Peyer's patch (tissue), 4 donors: Measurements from ENCODE around the gene IMMP2L. TPM values are rescaled to one million over a fixed set of nuclear protein-coding genes. Genes with fewer than 3 reads are reported as not detected.

ENCODE experiments used
- DNase-seq, 3 donors: peaks; one replicate each; pipeline ENCODE4 v3.0.0-alpha.2; 2017 to 2019
- H3K27ac ChIP-seq, 4 donors: fragments of 200-600 bp; sonication (generic); one replicate each; pipeline ENCODE4 v1.5.1; 2016 to 2019
- H3K27me3 ChIP-seq, 2 donors: fragments of 200-600 bp; sonication (generic); one replicate each; pipeline ENCODE4 v1.5.1; 2019
- H3K36me3 ChIP-seq, 3 donors: fragments of 200-600 bp; sonication (generic); one replicate each; pipeline ENCODE4 v1.5.1; 2016 to 2019
- H3K4me1 ChIP-seq, 4 donors: fragments of 200-600 bp; sonication (generic); one replicate each; pipeline ENCODE4 v1.5.1; 2016 to 2019
- H3K4me3 ChIP-seq, 4 donors: fragments of 200-600 bp; sonication (generic); 1 replicate in 3 of 4; 2 replicates in 1 of 4; pipeline ENCODE4 v1.5.1; 2016 to 2019; ENCODE audit warnings: mild to moderate bottlenecking in 1 of 4
- H3K9me3 ChIP-seq, 4 donors: fragments of 200-600 bp; sonication (generic); one replicate each; pipeline ENCODE4 v1.5.1; 2016 to 2019; ENCODE audit warnings: mild to moderate bottlenecking in 1 of 4
- CTCF ChIP-seq, 6 experiments: fragments of 450-650 bp in 4 of 6; fragments of 200-600 bp in 2 of 6; sonication (generic) in 1 of 6; IDR thresholded peaks; one replicate each; pipeline ENCODE4 v1.5.1; 2017 to 2019; ENCODE audit warnings: antibody characterized with exemption in 6 of 6, mild to moderate bottlenecking in 3 of 6, moderate library complexity in 1 of 6
- POLR2A ChIP-seq, 2 donors: fragments of 450-650 bp; IDR thresholded peaks; one replicate each; pipeline ENCODE4 v1.5.1; 2017; ENCODE audit warnings: antibody characterized with exemption in 2 of 2, mild to moderate bottlenecking in 2 of 2, moderate library complexity in 2 of 2
- total RNA-seq, 4 donors: library from RNA; depleted of rRNA; stranded (reverse); fragments of >200 nt; gene quantifications; one replicate each; pipeline ENCODE4 v1.1.0, GENCODE V29; 2016

The IMMP2L gene
- total RNA-seq, 4 donors from 2014 or later: 5.1 to 16.5 (median 10.9) TPM

- Histone ChIP-seq H3K9me3 (no peaks in the 10 kb centered on the region), H3K36me3 (no peaks in the 10 kb centered on the region), H3K4me1 (no peaks in the 10 kb centered on the region), H3K4me3 (no peak overlapping the region), H3K27me3 (no peaks in the 10 kb centered on the region), H3K27ac (no peak overlapping the region)
- DNase-seq: no peak
- no peak for TF ChIP-seq CTCF (IDR thresholded peaks at IDR 0.05)
- TF ChIP-seq POLR2A (IDR thresholded peaks at IDR 0.05): no peak
Observed at GRCh38 chr7:111112439-111112838, 449.9 kb downstream of the IMMP2L start.

GRCh38 chr7:111108496-111108895 is 453.8 kb downstream of the IMMP2L start:
- H3K9me3 ChIP-seq: no peaks in the 10 kb centered on the region
- no peak for DNase-seq
- no peaks in the 10 kb centered on the region for H3K4me1 ChIP-seq
- no peak overlapping the region for H3K4me3 ChIP-seq
- H3K36me3 ChIP-seq: no peaks in the 10 kb centered on the region
- TF ChIP-seq CTCF (IDR thresholded peaks at IDR 0.05): no peak
- no peak for TF ChIP-seq POLR2A (IDR thresholded peaks at IDR 0.05)
- H3K27ac ChIP-seq: no peak overlapping the region
- H3K27me3 ChIP-seq: no peaks in the 10 kb centered on the region

DNA sequence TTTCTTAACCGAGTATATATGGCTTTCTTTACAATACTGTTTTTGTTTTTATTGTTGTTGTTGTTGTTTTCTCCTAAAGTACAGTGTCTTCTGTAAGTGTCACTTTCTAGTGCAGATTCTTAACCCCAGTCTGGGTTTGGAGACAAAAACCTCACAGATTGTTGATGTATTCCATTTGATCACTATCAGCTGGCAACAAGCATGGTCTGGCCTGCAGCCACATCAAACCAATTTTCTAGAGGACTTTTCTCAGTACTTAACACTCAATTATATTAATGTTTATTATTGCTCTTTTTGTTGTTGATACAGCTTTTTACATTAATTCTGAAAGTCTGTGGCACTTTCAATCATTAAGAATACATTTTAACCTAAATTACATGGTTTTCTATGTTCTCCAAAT is 454.3 kb downstream of the IMMP2L start:
- Histone ChIP-seq H3K4me3 (no peak overlapping the region), H3K9me3 (no peaks in the 10 kb centered on the region), H3K27me3 (no peaks in the 10 kb centered on the region), H3K36me3 (no peaks in the 10 kb centered on the region), H3K27ac (no peak overlapping the region), H3K4me1 (no peaks in the 10 kb centered on the region)
- no peak for DNase-seq
- TF ChIP-seq CTCF (IDR thresholded peaks at IDR 0.05) (no peak), POLR2A (IDR thresholded peaks at IDR 0.05) (no peak)

- H3K36me3 ChIP-seq: no peaks in the 10 kb centered on the region
- H3K9me3 ChIP-seq: no peaks in the 10 kb centered on the region
- no peak overlapping the region for H3K4me3 ChIP-seq
- H3K27me3 ChIP-seq: no peaks in the 10 kb centered on the region
- no peak for TF ChIP-seq POLR2A (IDR thresholded peaks at IDR 0.05)
- no peak for TF ChIP-seq CTCF (IDR thresholded peaks at IDR 0.05)
- no peak overlapping the region for H3K27ac ChIP-seq
- H3K4me1 ChIP-seq: no peaks in the 10 kb centered on the region
- DNase-seq: no peak
Observed at GRCh38 chr7:111107579-111107978, 454.7 kb downstream of the IMMP2L start.

DNA sequence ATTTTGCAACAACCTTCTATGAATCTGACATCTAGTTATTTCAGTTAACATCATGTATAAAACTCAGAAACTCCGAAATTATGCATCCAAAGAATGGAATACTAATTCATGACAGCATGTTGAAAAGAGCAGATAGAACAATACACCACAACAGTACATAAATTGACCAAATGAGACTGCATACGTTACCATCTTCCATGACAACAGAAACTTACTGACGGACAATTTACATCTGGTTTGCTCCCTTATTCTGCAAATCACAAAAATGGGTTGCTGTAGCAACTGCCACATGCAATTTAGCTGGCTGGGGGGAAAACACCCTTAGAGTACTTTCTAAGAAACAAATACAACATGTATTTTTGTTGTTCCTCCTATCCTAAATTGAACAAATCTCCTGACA is 457.0 kb downstream of the IMMP2L start:
- no peak overlapping the region for H3K4me3 ChIP-seq
- H3K36me3 ChIP-seq: no peaks in the 10 kb centered on the region
- TF ChIP-seq CTCF (IDR thresholded peaks at IDR 0.05) (no peak), POLR2A (IDR thresholded peaks at IDR 0.05) (no peak)
- no peaks in the 10 kb centered on the region for H3K4me1 ChIP-seq
- no peak for DNase-seq
- H3K27ac ChIP-seq: no peak overlapping the region
- H3K9me3 ChIP-seq: no peaks in the 10 kb centered on the region
- H3K27me3 ChIP-seq: no peaks in the 10 kb centered on the region

- TF ChIP-seq CTCF (IDR thresholded peaks at IDR 0.05) (no peak), POLR2A (IDR thresholded peaks at IDR 0.05) (no peak)
Observed at GRCh38 chr7:111104710-111105109, 457.6 kb downstream of the IMMP2L start.

More at GRCh38 chr7:111104710-111105109, 457.6 kb downstream of the IMMP2L start:
- no peak for DNase-seq
- Histone ChIP-seq H3K27me3 (no peaks in the 10 kb centered on the region), H3K36me3 (no peaks in the 10 kb centered on the region), H3K27ac (no peak overlapping the region), H3K4me3 (no peak overlapping the region), H3K4me1 (no peaks in the 10 kb centered on the region), H3K9me3 (no peaks in the 10 kb centered on the region)
